SH-SY5Y (cell line): ENCODE data around the gene KIF9.

Experiments
- GATA2 ChIP-seq: IDR thresholded peaks from 2 replicates; pipeline ENCODE4 v1.6.1; 2011; ENCODE audit warnings: mild to moderate bottlenecking, low read depth, low read length
- GATA3 ChIP-seq: IDR thresholded peaks from 2 replicates; pipeline ENCODE4 v1.6.1; 2011; ENCODE audit warnings: low read depth, mild to moderate bottlenecking, low read length, moderate library complexity

- TF ChIP-seq GATA3 = no peak
- no peak for TF ChIP-seq GATA2
Observed at GRCh38 chr3:47245271-47245670, 37.3 kb downstream of the KIF9 start.
